SK-N-SH (cell line): ENCODE data around the gene TRPC4. TPM values are rescaled to one million over a fixed set of nuclear protein-coding genes. Genes with fewer than 3 reads are reported as not detected.

Experiments
- CTCF ChIA-PET: fragments of 300-600, 350-600 bp; formaldehyde crosslinking; extraction: SDS; loops from one replicate; lab custom pipeline; 2021; lab: Yijun Ruan, JAX
- POLR2A ChIA-PET: fragments of 350-600 bp; sonication (Branson Sonifier 250); formaldehyde crosslinking; extraction: SDS; loops from one replicate; lab custom pipeline; 2020; ENCODE audit warnings: antibody characterized with exemption, inconsistent platforms; lab: Yijun Ruan, JAX
- DNase-seq: peaks from one replicate; pipeline ENCODE4 v3.0.0; 2012
- H2AFZ ChIP-seq: fragments of 200-600 bp; sonication (generic); 2 replicates; pipeline ENCODE4 v1.8.1; 2016; ENCODE audit warnings: antibody characterized with exemption, mild to moderate bottlenecking, low read depth
- H3F3A ChIP-seq: fragments of 200-600 bp; sonication (generic); replicated peaks from 2 replicates; pipeline ENCODE3; 2016; ENCODE audit warnings: antibody characterized with exemption, mild to moderate bottlenecking; ENCODE audit not compliant: insufficient read depth
- H3K27ac ChIP-seq, 2 experiments: fragments of 200-500 bp in 1 of 2; fragments of 200-600 bp in 1 of 2; sonication (Bioruptor generic) in 1 of 2; sonication (generic), shearing (Covaris generic) in 1 of 2; 2 replicates each; pipeline versions ENCODE4 v1.5.1 to v1.6.1; 2014 to 2016; ENCODE audit warnings: low read depth in 2 of 2, inconsistent platforms in 1 of 2, low read length in 1 of 2, mild to moderate bottlenecking in 1 of 2, mixed read lengths in 1 of 2
- H3K27me3 ChIP-seq: fragments of 200-600 bp; sonication (generic), shearing (Covaris generic); 2 replicates; pipeline ENCODE4 v1.6.1; 2016; ENCODE audit warnings: mixed run types; ENCODE audit not compliant: insufficient read depth
- H3K36me3 ChIP-seq, 2 experiments: fragments of 200-500 bp in 1 of 2; fragments of 200-600 bp in 1 of 2; sonication (Bioruptor generic) in 1 of 2; sonication (generic) in 1 of 2; replicated peaks in 1 of 2; 2 replicates each; pipeline versions ENCODE3 to v1.5.1; 2014 to 2016; ENCODE audit warnings: low read length in 1 of 2, mild to moderate bottlenecking in 1 of 2; ENCODE audit not compliant: insufficient read depth in 2 of 2, control insufficient read depth in 1 of 2
- H3K4me1 ChIP-seq, 2 experiments: fragments of 200-500 bp in 1 of 2; fragments of 200-600 bp in 1 of 2; sonication (Bioruptor generic) in 1 of 2; sonication (generic), shearing (Covaris generic) in 1 of 2; 2 replicates each; pipeline versions ENCODE4 v1.5.1 to v1.6.1; 2014 to 2016; ENCODE audit warnings: low read depth in 1 of 2, low read length in 1 of 2, mixed run types in 1 of 2; ENCODE audit not compliant: insufficient read depth in 2 of 2, control insufficient read depth in 1 of 2
- H3K4me2 ChIP-seq: fragments of 200-600 bp; sonication (generic), shearing (Covaris generic); 2 replicates; pipeline ENCODE4 v1.6.1; 2017; ENCODE audit warnings: mixed run types
- H3K4me3 ChIP-seq, 2 experiments: fragments of 200-500 bp in 1 of 2; fragments of 200-600 bp in 1 of 2; sonication (Bioruptor generic) in 1 of 2; sonication (generic), shearing (Covaris generic) in 1 of 2; 2 replicates each; pipeline versions ENCODE4 v1.5.1 to v1.8.1; 2014 to 2016; ENCODE audit warnings: low read depth in 2 of 2, inconsistent platforms in 1 of 2, low read length in 1 of 2, mild to moderate bottlenecking in 1 of 2, mixed read lengths in 1 of 2, moderate library complexity in 1 of 2
- H3K79me2 ChIP-seq: fragments of 200-600 bp; sonication (generic); 2 replicates; pipeline ENCODE4 v1.8.1; 2017; ENCODE audit warnings: mild to moderate bottlenecking; ENCODE audit not compliant: insufficient read depth
- H3K9ac ChIP-seq: fragments of 200-600 bp; sonication (generic); 2 replicates; pipeline ENCODE4 v1.6.1; 2017; ENCODE audit warnings: mixed run types
- H3K9me2 ChIP-seq: fragments of 200-600 bp; sonication (generic); 2 replicates; pipeline ENCODE4 v1.6.1; 2017; ENCODE audit warnings: mixed run types
- H3K9me3 ChIP-seq: fragments of 200-600 bp; sonication (generic); 2 replicates; pipeline ENCODE4 v1.6.1; 2017; ENCODE audit warnings: mixed run types, mild to moderate bottlenecking, moderate library complexity
- H4K20me1 ChIP-seq: fragments of 200-600 bp; sonication (generic); 2 replicates; pipeline ENCODE4 v1.6.1; 2017; ENCODE audit warnings: mild to moderate bottlenecking, mixed run types; ENCODE audit not compliant: insufficient read depth
- CHD2 ChIP-seq: fragments of 150-350 bp; IDR thresholded peaks from 2 replicates; pipeline ENCODE4 v1.6.1; 2018; ENCODE audit warnings: low read length; ENCODE audit not compliant: partially characterized antibody
- CTCF ChIP-seq: fragments of 200-600 bp; sonication (generic); IDR thresholded peaks from 2 replicates; pipeline ENCODE4 v1.6.1; 2017; ENCODE audit warnings: antibody characterized with exemption, mild to moderate bottlenecking, moderate library complexity
- EP300 ChIP-seq, 2 experiments: IDR thresholded peaks; 2 replicates each; pipeline versions ENCODE4 v1.4.0 to v1.6.1; 2012; ENCODE audit warnings: borderline replicate concordance in 1 of 2, low read depth in 1 of 2, low read length in 1 of 2
- EZH2phosphoT487 ChIP-seq: fragments of 200-600 bp; sonication (generic); IDR thresholded peaks from 2 replicates; pipeline ENCODE4 v1.6.1; 2017; ENCODE audit warnings: low read depth, mixed run types, mild to moderate bottlenecking, antibody characterized with exemption, moderate library complexity, borderline replicate concordance
- FOXJ3 ChIP-seq: sonication (generic); formaldehyde crosslinking; IDR thresholded peaks from 2 replicates; pipeline ENCODE4 v1.5.1; 2020; ENCODE audit warnings: mild to moderate bottlenecking, missing genetic modification reagents
- IRF3 ChIP-seq: fragments of 150-350 bp; IDR thresholded peaks from 2 replicates; pipeline ENCODE4 v1.6.1; 2016; ENCODE audit warnings: mild to moderate bottlenecking, low read depth, low read length
- JUND ChIP-seq: IDR thresholded peaks from 2 replicates; pipeline ENCODE4 v1.4.0; 2012
- MXI1 ChIP-seq: IDR thresholded peaks from 2 replicates; pipeline ENCODE4 v1.6.1; 2012; ENCODE audit warnings: mild to moderate bottlenecking, low read depth, low read length, improper control_type of control experiment
- NRF1 ChIP-seq: IDR thresholded peaks from 2 replicates; pipeline ENCODE4 v1.6.1; 2012; ENCODE audit warnings: low read depth, mild to moderate bottlenecking, low read length
- PBX3 ChIP-seq: IDR thresholded peaks from 2 replicates; pipeline ENCODE4; 2012
- POLR2AphosphoS5 ChIP-seq: IDR thresholded peaks from 2 replicates; pipeline ENCODE4 v1.6.1; 2012; ENCODE audit warnings: low read depth, low read length
- RAD21 ChIP-seq: IDR thresholded peaks from 2 replicates; pipeline ENCODE4 v1.6.1; 2012; ENCODE audit warnings: mild to moderate bottlenecking, low read length
- RCOR1 ChIP-seq: fragments of 150-350 bp; IDR thresholded peaks from 2 replicates; pipeline ENCODE4 v1.6.1; 2017; ENCODE audit warnings: antibody characterized with exemption, low read length
- SMC3 ChIP-seq: IDR thresholded peaks from 2 replicates; pipeline ENCODE4 v1.6.1; 2012; ENCODE audit warnings: low read depth, low read length, improper control_type of control experiment
- TAF1 ChIP-seq: IDR thresholded peaks from 2 replicates; pipeline ENCODE4 v1.6.1; 2012; ENCODE audit warnings: low read depth, mild to moderate bottlenecking, low read length, moderate library complexity, borderline replicate concordance
- TCF12 ChIP-seq: IDR thresholded peaks from 2 replicates; pipeline ENCODE4 v1.4.0; 2012
- TEAD4 ChIP-seq: IDR thresholded peaks from 2 replicates; pipeline ENCODE4 v1.4.0; 2012; ENCODE audit warnings: mild to moderate bottlenecking, borderline replicate concordance; ENCODE audit not compliant: insufficient read depth
- USF1 ChIP-seq: IDR thresholded peaks from 2 replicates; pipeline ENCODE4 v1.4.0; 2012; ENCODE audit warnings: low read depth, borderline replicate concordance
- WGBS: methylation state at CpG from one replicate; pipeline ENCODE4 v1.1.6; 2017; ENCODE audit warnings: low lambda C conversion rate; 5-methylcytosine and 5-hydroxymethylcytosine counted together
- polyA plus RNA-seq, 3 experiments: library from polyadenylated mRNA; depleted of rRNA; stranded (reverse); fragments of >200 nt; gene quantifications; 2 replicates each; pipeline ENCODE4 v1.2.3, GENCODE V29; 2012

TRPC4 gene
- polyA plus RNA-seq, 1 of the 3 experiments (the other 2 are of a cell fraction): not detected

- Histone ChIP-seq H4K20me1 (no peaks in the 10 kb centered on the region), H3K9me3 (no peaks in the 10 kb centered on the region), H3K27ac (no peak overlapping the region), H3K4me1 (no peaks in the 10 kb centered on the region; a peak in 1 of 4 replicates), H3K4me2 (peak overlapping the region; percentile 23; the same call in 1 of the 2 replicates), H2AFZ (peak overlapping the region; percentile 26; the same call in 1 of the 2 replicates), H3F3A (no peaks in the 10 kb centered on the region), H3K36me3 (no peaks in the 10 kb centered on the region), H3K9me2 (no peaks in the 10 kb centered on the region), H3K27me3 (no peaks in the 10 kb centered on the region), H3K4me3 (no peak overlapping the region), H3K79me2 (no peaks in the 10 kb centered on the region), H3K9ac (no peak overlapping the region)
- 46% methylated on average over 2 of the region's 2 CpGs for WGBS
- POLR2A ChIA-PET: no interaction called here
- CTCF ChIA-PET: no interaction called here
- TF ChIP-seq JUND (no peak), FOXJ3 (CRISPR knock-in tag) (no peak), PBX3 (no peak), USF1 (no peak), TCF12 (no peak), POLR2AphosphoS5 (no peak), RCOR1 (no peak), TAF1 (no peak), TEAD4 (no peak), CTCF (no peak), RAD21 (no peak), IRF3 (no peak), EP300 (IDR thresholded peaks at IDR 0.05; ENCODE audit: borderline replicate concordance in 1 of 2, low read depth in 1 of 2, low read length in 1 of 2) (no peak), SMC3 (no peak), EZH2phosphoT487 (no peak), CHD2 (no peak), NRF1 (no peak), MXI1 (no peak)
- no peak for DNase-seq
These were observed 19.5 kb upstream of the TRPC4 start for GRCh38 chr13:37889102-37889501.
